GM21360 (cell line): Measurements from ENCODE around the gene LPCAT2.

Source experiments
- ATAC-seq: cut with Tn5 transposase; IDR thresholded peaks from one replicate; pipeline ENCODE4 v1.9.1; 2021; ENCODE audit warnings: mild to moderate bottlenecking, moderate library complexity; ENCODE audit not compliant: unreplicated experiment

Gene LPCAT2, protein sequence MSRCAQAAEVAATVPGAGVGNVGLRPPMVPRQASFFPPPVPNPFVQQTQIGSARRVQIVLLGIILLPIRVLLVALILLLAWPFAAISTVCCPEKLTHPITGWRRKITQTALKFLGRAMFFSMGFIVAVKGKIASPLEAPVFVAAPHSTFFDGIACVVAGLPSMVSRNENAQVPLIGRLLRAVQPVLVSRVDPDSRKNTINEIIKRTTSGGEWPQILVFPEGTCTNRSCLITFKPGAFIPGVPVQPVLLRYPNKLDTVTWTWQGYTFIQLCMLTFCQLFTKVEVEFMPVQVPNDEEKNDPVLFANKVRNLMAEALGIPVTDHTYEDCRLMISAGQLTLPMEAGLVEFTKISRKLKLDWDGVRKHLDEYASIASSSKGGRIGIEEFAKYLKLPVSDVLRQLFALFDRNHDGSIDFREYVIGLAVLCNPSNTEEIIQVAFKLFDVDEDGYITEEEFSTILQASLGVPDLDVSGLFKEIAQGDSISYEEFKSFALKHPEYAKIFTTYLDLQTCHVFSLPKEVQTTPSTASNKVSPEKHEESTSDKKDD

GRCh38 chr16:55508941-55509931, at the start of gene LPCAT2:
TSS of gene LPCAT2 (plus strand) at chr16:55509072. CDS start at chr16:55509182, 110 bp downstream.
- ATAC-seq: no peak

- no peak for ATAC-seq
Observed at GRCh38 chr16:55462241-55462640, 46.6 kb upstream of the LPCAT2 start.

DNA sequence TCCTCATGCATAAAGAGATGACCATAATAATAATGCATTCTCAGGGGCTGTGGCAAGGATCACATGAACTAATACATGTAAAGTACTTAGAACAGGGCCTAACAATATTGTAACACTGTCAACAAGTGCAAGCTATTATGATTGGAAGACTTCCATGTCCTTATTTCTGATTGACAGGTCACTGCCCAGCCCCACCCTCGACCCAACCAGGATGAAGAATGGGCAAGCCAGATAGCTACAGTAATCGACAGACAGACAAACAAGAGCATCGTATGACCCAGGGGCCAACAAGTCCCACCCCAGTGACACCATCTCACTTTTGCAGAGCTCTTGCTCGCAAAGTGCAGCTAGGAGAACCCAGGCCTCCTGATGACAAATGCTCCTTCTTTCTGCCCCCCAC, 44.5 kb upstream of the LPCAT2 start:
- ATAC-seq: no peak

GRCh38 chr16:55465077-55465896, 43.6 kb upstream of the LPCAT2 start:
- ATAC-seq: peak; percentile 96

DNA sequence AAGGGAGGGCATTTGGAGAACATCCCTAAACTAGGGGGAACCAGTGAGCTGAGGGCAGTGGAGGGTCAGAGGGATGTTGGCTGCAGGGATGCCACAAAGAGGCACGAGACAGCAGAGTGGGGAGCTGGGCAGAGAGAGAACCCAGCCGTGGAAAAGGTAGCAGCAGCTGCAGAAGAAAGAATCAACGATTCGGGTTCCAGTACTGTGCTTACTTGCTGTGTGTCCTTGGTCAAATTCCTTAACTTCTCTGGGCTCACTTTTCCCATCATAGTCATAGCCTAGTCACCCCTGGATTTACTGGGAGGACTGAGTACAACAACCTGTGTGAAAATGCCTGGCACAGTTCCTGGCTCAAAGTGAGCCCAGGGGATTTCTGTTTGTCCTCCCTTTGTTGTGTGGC, 42.7 kb upstream of the LPCAT2 start:
- no peak for ATAC-seq

DNA sequence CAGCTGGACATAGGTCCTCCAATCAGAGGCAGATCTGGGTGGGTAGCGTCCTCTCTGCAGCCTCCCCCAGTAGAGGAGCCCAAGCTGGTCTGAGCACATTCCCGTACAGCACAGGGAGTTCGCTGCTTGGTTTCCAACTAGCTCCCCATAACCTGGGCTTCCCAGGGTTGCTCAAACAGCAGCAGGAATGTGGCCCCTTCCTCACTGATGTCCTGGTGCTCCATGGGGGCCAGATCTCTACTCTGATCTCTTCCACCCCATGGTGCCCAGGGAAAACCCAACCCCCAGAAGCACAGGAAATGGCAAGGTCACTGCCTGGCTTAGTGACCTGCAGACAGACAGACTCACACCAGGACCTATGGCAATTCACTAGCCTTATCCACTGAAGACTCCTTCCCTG, 41.0 kb upstream of the LPCAT2 start:
- no peak for ATAC-seq

DNA sequence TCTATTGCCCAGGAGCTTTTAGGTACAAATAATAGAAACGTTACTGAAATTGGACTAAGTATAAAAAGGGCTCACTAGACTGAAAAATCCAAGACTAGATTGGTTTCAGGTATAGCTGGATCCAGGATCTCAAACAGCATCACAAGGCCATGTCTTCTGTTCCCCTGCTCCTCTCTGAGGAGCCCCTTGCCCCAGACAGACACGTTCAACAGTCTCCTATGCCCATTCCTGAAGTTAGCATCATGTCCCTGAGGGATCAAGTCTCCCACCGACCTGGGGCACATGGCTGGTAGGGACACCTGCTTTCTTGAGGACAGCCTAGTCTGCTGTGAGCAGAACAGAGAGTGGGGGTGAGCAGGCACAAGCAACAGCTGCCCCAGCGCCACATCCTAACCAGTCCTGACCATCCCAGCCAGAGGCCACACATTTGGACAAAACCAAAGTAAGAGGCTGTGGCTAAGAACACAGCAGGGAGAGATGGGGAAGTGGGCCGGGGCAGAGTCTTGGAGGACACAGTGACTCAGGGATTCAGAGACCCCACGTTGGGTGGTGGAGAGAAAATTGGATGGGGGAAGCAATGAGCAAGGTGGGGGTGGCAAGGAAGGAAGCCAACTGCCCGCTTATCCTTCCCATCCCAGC, 40.4 kb upstream of the LPCAT2 start:
- no peak for ATAC-seq

DNA sequence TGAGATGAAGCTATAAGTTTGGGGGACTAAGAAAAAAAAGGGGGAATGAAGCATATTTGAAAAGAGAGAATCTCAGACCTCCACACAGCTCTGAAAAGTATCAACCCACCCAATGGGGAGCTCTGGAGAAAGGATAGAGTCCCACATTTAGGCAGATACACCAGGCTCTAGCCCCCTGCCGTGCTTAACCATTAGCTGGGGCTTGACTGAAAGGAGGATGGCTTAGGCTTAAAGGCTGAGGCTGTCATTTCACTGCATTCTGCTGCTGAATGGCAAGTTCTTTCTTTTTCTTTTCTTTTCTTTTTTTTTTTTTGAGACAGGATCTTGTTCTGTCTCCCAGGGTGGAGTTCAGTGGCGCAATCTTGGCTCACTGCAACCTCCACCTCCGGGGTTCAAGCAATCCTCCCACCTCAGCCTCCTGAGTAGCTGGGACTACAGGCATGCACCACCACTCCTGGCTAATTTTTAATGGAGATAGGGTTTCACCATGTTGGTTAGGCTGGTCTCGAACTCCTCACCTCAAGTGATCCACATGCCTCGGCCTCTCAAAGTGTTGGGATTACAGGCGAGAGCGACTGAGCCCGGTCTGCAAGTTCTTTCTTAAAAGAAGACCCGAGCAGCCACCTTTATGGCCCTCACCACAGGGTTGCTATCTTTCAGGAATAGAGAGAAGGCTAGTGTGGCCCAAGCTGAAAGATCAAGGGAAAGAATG, 38.9 kb upstream of the LPCAT2 start:
- no peak for ATAC-seq

GRCh38 chr16:55470533-55471371, 38.1 kb upstream of the LPCAT2 start:
- no peak for ATAC-seq

DNA sequence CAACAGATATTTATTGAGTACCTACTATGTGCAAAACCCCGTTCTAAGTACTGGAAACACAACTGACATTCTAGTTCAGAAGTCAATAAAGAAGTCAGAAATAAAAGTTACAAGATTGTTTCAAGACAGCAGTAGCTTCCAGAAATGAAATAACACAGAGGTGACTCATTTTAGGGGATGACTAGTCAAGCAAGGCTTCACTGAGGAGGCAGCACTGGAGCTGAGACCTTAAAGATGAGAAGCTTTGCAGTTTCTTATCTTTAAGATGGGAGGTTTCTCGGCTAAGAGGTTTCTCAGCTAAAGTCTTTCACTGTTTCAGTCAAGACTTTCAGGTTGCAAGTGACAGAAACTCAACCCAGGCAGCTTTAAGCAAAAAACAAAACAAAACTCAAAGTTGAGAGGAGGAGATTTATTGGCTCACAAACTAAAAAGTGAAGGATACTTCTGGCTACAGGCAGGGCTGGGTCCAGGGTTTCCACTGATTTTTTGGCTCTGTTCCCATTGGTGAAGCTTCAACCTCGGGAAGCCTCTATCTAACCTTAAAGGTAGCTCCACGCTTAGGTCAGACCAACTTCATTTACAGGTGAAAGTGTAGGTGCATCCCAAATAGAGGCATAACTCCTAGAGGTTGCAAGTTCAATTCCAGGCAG, 37.3 kb upstream of the LPCAT2 start:
- peak; percentile 94 for ATAC-seq

- no peak for ATAC-seq
Observed at GRCh38 chr16:55473587-55473986, 35.3 kb upstream of the LPCAT2 start.

GRCh38 chr16:55474821-55475220, 34.1 kb upstream of the LPCAT2 start:
- no peak for ATAC-seq

- no peak for ATAC-seq
Observed at GRCh38 chr16:55475919-55476318, 33.0 kb upstream of the LPCAT2 start.

GRCh38 chr16:55476625-55477533, 32.0 kb upstream of the LPCAT2 start:
- ATAC-seq: no peak

- no peak for ATAC-seq
Observed at GRCh38 chr16:55477736-55478135, 31.1 kb upstream of the LPCAT2 start.

- ATAC-seq: no peak
Observed at GRCh38 chr16:55478827-55479429, 29.9 kb upstream of the LPCAT2 start, which contains the start of gene MMP2. TSS of gene MMP2 (plus strand) at chr16:55479198. CDS start at chr16:55479480, 282 bp downstream.
